HG03378 (cell line): ENCODE results near the gene POLR1E.
A peak's percentile ranks its signal among the peaks of the same experiment; 100 is the strongest.
"Not testable (repeated sequence)": the region's sequence is repeated elsewhere in the genome, so short reads cannot be mapped to it uniquely, and the experiment has no call there.

Experiments used
- ATAC-seq: cut with Tn5 transposase; IDR thresholded peaks from one replicate; pipeline ENCODE4 v1.9.1; 2021; ENCODE audit warnings: mild to moderate bottlenecking, moderate library complexity; ENCODE audit not compliant: unreplicated experiment

The POLR1E gene

DNA sequence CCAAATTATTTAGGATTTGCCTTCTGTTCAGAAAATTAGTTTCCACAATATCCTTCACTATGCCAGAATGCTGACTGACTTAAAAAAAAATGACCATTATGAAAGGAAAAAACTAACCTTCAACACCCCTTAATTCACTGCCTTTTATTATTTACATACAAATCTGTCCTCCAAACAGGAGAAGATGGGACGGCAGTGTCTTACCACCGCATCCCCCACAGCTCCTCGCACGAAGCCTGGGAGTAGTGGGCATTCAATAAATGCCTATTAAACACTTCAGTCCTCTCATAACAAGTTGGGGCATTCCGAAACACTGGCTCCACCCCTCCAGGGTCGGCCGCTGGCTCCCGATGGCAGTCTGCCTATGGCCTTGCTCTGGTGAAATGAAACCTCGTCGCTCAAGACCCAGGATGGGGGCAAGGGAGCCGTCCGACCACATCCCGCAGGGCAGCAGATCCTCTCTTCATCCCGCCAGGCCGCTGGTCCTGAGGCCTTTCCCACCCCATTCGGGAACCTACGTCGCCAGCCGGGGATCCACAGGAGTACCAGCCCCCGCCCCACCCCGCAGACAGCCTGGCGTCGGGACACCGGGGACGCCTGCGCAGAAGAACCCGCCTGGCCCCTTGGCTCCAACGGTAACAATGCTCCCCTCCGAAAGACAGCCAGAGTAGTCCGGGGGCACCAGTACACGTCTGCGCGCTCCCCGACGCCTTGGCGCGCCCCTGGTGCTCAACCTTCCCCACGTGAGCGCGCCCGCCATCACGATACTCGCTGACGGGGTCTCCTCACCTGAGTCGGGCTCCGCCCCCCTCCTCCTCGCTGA is 21.1 kb upstream of the POLR1E start:
- ATAC-seq, result peak; percentile 20

DNA sequence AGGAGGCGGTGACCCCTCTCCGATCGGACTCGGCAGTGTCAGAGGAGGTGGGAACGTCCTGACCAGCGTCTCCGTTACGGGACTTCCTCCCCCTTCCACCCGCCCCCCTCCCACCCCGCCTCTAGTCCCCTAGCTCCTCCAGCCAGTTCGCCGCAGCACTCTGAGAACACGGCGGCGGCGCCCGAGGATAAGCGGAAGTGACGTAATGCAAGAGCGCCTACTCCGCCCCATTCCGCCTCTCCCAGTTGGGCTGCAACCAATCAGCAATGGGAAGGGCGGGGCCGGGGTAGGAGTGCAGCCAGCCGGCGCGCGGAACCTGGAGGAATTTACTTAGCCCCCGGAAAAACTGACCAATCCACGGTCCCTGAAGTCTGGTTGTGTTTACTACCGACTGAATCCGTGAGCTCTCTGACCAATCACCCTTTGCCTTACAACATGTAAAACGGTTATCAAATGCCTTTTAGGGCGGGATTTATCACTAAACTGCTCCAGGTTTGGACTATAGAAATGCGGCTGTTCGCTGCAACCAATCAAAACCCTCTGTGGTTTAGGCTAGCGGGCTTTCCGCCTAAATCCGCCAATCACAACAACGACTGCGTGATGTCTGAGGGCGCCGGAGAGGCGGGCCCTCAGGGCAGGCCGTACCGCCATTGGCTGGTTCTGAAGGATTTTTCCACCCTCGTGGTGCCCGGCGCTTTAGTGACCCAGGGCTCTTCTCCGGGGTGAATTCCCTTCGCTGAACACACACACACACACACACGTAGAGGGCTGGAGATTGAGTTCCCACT is 20.3 kb upstream of the POLR1E start, which contains the start of gene ZBTB5:
TSS of gene ZBTB5 (minus strand) at position 202 of the 788 bp plus-strand sequence. CDS start 22,899 bp downstream, outside the sequence.
- ATAC-seq, result peak; percentile 84

DNA sequence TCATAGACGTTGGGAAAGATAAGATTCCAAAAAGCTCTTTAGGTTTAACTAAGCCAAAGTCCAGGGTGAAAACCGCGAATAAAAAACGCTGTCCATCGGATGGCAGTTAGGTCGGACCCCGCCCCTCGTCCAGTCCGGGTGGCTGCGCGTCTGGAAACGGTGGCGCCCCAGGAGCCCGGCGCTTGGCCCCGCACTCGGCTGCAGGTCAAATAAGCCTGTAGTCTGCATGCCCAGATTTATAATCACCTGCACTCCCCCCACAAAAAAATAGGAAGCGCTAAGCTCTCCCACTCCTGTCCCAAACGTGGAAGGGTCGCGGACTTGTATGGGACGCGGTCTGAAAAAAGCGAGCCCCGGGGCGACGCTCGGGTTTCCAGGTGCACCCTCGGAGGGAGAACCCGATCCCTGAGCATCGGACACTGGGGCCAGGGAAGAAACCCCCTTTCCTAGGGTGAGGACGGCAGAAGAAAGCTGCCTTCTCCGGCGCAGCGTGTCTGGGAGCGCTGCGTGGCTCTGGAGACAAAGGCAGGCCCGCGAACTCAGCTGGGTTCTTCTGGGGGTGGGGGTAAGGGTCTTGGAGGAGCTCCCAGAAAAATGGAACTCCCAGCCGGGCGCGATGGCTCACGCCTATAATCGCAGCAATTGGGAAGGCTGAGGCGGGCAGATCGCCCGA is 19.6 kb upstream of the POLR1E start:
- ATAC-seq, result no peak

DNA sequence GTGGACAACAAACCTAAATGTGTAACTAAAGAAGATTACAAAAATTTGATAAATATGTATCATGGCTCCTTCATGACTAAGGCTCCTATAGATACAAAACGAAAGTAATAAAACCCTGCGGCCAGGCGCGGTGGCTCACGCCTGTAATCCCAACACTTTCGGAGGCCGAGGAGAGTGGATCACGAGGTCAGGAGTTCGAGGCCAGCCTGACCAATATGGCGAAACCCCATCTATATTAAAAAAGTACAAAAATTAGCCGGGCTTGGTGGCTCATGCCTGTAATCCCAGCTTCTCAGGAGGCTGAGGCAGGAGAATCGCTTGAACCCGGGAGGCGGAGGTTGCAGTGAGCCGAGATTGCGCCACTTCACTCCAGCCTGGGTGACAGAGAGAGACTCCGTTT is 18.2 kb upstream of the POLR1E start:
- not testable (repeated sequence) for ATAC-seq

DNA sequence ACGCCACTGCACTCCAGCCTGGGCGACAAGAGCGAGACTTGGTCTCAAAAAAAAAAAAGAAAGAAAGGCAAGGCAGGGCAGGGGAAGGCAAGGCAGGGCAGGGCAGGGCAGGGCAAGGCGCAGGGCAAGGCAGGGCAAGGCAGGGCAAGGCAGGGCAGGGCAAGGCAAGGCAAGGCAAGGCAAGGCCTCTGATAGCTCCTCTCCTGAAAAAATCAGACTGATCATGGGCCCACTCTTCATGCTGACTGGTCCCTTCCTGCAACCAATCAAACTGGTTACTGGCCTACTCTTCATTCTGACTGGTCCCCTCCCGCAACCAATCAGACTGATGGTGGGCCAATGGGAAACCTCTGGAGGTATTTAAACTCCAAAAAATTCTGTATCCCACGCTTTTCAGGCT is 17.1 kb upstream of the POLR1E start:
- ATAC-seq, result no peak

DNA sequence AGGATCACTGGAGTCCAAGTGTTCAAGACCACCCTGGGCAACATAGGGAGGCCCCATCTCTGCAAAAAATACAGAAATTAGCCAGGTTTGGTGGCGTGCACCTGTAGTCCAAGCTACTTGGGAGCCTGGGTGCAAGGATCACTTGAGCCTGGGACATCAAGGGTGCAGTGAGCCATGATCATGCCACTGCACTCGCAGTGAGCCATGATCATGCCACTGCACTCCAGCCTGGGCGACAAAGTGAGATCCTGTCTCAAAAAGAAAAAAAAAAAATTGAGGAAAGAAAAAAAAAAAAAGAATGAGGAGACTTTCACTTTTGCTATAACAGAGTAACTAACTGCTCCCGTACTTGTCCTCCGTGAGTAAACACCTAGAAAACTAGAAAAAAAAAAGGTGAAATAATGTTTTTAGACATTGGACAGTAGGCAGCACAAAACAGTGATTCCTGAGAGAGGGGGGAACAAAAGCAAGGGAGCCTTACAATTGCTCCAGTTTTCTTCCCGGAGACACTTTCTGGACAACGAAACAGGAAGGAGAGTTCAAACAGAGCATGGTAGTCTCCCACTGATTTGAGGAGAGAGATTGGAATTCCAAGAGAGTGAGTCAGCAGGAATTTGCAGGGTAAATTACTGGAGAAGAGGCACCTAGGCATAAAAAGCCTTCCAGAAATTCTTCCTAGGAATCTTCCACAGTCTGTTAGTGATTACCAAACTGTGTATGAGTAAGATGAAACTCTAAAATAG is 13.6 kb upstream of the POLR1E start:
- ATAC-seq, result no peak

DNA sequence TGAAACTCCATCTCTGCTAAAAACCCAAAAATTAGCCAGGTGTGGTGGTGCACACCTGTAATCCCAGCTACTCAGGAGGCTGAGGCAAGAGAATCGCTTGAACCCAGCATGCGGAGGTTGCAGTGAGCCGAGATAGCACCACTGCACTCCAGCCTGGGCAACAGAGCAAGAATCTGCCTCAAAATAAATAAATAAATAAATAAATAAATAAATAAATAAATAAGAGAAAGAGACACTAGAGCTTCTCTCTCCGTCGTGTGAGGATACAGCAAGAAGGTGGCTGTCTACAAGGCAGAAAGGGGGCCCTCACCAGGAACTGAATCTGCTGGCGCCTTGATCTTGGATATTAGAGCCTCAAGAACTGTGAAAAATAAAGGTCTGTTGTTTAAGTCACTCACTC is 11.8 kb upstream of the POLR1E start:
- ATAC-seq, result not testable (repeated sequence)

DNA sequence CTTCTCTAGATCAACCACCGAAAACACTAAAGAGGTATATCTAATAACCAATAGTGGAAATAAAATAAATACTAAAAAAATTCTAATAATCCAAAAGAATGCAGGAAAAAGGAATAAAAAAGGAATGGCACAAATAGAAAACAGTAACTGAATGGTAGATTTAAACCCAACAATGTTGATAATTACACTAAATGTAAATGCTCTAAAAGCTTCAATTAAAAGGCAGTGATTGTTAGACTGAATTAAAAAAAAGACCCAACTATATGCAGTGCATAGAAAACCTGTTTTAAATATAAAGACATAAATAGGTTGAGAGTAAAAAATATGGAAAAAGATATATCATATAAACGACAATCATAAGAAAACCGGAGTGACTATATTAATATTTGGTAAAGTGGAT is 11.3 kb upstream of the POLR1E start:
- no peak for ATAC-seq

DNA sequence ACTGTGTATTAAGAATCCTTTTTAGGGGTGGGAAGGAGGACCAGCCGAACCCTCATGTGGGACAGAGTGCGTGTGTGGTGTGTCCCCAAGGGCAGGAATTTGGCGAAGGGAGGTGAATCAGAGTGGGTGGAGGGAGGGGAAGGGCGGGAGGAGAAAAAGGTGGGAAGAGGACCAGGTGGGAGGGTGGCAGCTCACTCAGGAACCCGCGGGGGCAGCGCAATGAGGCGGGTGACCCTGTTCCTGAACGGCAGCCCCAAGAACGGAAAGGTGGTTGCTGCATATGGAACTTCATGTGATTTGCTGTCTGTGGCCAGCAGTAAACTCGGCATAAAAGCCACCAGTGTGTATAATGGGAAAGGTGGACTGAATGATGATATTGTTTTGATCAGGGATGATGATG is 8.8 kb upstream of the POLR1E start:
- no peak for ATAC-seq

DNA sequence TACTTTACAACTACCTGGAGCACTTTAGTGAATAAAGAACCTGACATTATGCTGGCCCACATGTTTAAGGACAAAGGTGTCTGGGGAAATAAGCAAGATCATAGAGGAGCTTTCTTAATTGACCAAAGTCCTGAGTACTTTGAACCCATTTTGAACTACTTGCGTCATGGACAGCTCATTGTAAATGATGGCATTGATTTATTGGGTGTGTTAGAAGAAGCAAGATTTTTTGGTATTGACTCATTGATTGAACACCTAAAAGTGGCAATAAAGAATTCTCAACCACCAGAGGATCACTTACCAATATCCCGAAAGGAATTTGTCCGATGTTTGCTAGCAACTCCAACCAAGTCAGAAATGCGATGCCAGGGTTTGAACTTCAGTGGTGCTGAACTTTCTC is 8.3 kb upstream of the POLR1E start:
- ATAC-seq, result not testable (repeated sequence)

DNA sequence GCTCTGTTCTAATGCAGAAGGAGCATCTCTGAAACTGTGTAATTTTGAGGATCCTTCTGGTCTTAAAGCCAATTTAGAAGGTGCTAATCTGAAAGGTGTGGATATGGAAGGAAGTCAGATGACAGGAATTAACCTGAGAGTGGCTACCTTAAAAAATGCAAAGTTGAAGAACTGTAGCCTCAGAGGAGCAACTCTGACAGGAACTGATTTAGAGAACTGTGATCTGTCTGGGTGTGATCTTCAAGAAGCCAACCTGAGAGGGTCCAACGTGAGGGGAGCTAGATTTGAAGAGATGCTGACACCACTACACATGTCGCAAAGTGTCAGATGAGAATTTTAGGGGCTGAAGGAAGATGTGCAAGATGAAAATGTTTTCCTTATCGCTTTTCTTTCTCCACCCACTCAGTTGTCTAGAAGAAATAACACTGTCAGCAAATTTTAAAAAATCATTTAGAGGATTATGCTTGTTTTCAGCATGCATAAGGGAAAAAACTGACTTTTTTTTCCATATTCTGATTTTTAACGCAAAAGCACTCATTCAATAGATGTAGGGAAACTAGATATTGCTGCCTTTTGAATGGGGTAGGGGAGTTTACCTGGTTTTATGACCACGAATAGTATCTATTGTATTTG is 7.6 kb upstream of the POLR1E start:
- not testable (repeated sequence) for ATAC-seq

DNA sequence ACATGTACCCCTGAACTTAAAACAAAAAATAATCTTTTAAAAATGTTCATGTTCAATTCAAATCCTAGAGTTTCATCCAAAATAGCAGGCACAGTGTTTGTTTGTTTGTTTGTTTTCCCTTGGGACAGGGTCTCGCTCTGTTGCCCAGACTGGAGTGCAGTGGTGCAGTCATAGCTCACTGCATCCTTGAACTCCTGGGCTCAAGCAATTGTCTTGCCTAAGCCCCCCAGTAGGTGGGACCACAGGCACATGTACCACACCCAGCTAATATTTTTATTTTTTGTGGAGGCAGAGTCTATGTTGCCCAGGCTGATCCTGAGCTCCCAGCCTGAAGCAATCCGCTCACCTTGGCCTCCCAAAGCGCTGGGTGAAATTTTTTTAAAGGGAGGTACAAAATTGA is 5.0 kb upstream of the POLR1E start:
- ATAC-seq, result no peak

DNA sequence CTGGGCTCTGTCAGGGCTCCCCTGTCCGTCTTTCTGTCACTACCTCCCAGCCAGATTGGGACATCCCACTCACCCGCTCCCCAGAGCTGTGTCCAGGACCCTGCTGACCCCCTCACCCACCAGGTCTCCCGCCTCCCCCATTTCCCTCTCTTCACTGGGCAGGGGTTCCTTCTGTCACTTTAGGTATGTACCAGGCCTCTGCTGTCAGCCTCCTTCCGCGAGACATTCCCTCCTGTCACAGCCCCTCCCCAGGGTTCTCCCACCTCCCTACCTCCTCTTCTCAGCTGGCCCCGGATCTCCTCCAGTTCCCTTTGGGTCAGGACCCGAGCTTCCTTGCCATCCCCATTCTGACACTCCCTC is 488 bp downstream of the POLR1E start:
- ATAC-seq, result no peak

DNA sequence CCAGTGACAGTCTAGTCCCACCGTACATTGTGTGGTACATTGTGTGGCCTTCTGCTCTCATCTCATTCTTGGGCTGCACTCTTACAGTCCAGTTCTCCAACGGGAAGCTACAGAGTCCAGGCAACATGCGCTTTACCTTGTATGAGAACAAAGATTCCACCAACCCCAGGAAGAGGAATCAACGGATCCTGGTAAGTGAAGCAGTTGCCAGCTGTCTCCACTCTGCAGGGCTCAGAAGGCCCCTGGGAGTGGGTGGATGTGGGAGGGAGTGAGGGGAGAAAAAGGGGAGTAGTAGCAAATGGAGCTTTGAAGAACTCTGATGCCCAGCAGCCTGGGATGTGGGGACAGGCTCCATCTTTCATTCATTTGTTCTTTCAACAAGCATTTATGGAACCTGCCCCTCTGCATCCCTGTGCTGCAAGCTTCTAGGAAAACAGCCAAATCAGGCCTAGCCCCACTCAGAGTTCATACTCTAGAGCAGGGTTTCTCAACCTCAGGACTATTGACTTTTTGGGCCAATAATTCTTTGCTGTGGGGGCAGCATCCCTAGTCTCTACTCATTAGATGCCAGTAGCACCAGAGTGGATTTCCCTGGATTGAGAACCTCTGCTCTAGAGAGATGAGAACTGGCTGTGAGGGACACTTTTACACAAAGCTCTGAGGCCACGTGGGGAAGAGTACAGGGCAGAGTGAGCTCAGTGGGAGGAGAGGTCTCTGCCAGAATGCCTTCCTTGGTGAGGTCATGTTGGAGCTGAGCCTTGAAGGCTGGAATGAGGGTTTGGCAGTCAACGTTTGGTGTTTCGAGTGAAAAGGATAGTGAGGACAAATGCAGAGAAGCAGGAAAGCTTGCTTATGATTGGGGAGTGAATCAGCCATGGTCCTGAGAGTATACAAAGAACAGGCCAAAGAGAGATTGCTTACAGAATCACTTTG is 1.1 kb downstream of the POLR1E start:
- ATAC-seq, result no peak

DNA sequence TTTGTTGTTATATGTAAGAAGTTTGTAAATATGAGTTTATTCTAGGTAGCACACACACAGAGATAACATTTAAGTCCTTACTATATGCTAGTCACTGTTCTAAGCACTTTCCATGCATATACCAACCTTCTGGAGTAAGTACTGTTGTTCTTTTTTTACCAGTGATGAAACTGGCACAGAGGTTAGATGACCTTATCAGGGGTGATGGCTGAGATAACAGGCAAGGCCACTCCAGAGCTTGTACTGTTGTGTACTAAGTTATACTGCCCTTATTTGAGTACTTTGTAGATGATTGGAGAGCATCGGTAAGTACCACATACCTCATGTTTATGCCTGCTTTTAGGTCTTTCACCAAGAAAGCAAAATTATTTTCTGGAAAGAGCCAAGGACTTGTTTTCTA is 6.2 kb downstream of the POLR1E start:
- ATAC-seq, result no peak

DNA sequence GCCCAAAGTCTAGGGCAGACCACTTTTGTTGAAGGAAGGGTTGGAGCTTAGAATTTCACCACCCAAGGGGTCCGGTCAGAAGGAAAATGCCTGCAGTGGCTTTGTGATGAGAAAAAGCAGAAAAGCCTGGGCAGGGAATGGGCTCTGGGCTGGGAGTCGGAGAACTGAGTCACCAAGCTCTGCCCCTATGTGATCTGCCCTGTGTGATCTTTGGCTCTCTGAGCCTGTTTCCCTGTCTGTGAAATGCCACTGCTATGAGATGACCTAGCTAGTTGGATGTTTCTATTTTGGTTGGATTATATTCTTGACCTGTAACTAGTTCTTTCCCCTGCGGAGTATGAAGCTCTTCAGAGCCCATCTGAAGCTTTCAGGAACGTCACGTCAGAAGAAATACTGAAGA is 9.8 kb downstream of the POLR1E start:
- no peak for ATAC-seq

DNA sequence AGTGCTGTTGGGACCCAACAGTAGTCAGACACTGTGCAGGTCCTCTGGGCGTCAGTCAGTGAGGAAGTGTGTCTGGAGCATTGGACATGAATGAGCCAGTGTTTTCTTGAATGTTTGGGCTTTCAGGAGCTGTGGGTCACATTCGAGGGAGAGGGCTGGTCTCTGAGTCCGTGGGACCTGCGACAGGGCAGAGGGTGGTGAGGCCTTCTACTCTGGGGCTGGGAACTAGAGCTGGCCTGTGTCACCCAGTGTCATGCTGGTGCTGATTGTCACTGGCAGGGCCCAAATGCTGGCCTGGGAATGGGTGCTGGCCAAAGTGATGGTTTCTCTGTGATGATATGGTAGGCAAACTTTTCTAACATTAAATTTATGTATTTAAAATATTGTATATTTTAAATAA is 10.3 kb downstream of the POLR1E start:
- ATAC-seq, result no peak

DNA sequence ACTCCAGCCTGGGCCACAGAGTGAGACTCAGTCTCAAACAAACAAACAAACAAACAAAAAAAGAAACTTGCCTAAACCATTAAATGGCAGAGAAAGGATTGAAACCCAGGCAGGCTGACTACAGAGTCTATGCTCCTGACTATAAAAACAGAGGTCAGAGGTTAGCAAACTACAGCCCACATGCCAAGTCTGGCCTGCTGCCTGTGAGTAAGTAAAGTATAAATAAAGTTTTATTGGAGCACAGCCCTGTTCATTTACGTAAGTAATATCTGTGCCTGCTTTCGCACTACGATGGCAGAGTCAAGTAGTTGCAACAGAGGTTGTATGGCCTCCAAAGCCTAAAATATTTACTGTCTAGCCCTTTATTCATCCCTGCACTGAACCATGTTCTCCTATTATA is 11.6 kb downstream of the POLR1E start:
- ATAC-seq, result no peak

DNA sequence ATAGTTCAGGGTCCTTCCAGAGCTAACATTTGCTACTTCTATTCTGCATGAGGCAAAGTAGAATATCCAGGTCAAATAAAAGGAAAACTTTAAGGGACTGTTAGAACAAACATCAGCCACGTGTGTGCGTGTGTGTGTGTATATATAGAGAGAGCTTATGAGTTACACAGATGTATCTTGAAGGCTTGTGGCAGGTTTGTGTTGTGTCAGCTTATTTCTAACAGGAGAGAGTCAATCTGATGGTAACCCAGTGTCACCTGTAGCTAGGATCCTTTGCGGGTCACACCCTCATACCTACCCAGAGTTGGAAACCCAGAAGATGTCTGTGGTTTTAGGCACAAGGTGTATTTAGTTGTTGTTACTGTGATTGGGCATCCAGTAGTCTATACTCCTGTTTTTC is 12.7 kb downstream of the POLR1E start:
- ATAC-seq, result no peak
